Non-pigmented ciliary epithelial cell (primary cell): ENCODE measurements around the gene ABI1.
"Not testable (repeated sequence)": the region's sequence is repeated elsewhere in the genome, so short reads cannot be mapped to it uniquely, and the experiment has no call there.

Source experiments
- DNase-seq: peaks from one replicate; pipeline ENCODE4 v3.0.0-alpha.2; 2010; ENCODE audit warnings: low read depth

The ABI1 gene

DNA sequence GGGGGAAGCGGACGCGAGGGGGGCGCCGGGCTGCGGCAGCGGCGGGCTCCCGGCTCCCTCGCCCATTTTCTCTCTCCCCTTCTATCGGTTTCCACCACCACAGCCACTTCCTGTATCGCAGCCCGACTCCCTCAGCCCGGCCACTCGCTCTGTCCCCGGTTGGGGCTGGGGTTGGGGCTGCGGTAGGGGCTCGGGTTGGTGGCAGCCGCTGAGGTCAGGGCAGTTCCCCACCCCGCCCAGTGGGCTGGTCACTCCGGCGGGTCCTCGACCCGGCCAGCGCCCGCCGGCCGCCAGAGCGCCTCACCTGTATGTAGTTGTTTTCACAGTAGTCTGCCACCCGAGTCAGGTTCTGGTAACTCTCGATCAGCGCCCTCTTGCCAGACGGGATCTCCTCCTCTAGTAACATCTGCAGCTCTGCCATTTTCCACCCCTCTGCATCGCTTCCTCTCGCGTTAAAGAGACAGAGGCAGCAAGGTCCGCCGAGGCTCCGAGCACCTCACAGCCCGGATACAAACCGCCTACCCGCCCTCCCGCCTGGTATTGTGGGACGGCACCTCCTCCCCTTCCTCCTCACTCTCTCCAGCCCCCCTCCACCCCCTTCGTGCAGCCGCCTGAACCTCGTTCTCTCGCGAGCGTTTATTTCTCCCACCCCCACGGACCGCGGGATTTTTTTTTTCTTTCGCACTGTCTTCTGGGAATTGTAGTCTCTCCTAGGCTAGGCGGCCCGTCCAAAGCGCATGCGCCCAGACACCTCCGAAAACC is at the start of gene ABI1:
Gene ABI1 (minus strand): TSS at position 516 of the 762 bp plus-strand sequence. CDS start 95 bp downstream, at position 421.
- peak; percentile 93 for DNase-seq

DNA sequence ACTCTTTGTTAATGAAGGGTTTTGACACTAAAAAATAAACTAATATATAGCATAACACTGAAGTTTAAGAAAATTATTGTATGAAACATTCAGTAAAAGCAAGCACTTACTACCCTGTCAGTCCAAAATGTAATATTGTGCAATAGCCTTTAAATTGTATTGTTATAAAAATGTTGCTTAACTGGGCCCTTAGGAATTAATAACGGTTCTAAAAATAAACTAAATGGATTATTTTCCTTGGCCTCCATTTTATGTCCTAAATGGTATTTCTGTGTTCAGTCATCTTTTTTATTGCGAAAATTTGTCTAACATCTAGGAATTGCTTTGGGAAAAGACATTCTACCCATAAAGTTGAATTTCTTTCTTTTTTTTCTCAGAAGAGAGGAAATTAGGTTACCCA is 49.0 kb upstream of the ABI1 start:
- no peak for DNase-seq

DNA sequence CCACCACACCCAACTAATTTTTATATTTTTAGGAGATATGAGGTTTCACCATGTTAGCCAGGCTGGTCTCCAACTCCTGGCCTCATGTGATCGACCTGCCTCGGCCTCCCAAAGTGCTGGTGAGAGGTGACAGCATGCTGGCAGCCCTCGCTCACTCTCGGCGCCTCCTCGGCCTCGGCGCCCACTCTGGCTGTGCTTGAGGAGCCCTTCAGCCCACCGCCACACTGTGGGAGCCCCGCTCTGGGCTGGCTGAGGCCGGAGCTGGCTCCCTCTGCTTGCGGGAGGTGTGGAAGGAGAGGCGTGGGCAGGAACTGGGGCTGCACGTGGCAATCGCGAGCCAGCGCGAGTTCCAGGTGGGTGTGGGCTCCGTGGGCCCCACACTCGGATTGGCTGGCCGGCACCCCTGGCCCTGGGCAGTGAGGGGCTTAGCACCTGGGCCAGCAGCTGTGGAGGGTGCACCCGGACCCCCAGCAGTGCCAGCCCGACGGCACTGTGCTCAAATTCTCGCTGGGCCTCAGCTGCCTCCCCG is 44.6 kb upstream of the ABI1 start:
- DNase-seq = not testable (repeated sequence)

DNA sequence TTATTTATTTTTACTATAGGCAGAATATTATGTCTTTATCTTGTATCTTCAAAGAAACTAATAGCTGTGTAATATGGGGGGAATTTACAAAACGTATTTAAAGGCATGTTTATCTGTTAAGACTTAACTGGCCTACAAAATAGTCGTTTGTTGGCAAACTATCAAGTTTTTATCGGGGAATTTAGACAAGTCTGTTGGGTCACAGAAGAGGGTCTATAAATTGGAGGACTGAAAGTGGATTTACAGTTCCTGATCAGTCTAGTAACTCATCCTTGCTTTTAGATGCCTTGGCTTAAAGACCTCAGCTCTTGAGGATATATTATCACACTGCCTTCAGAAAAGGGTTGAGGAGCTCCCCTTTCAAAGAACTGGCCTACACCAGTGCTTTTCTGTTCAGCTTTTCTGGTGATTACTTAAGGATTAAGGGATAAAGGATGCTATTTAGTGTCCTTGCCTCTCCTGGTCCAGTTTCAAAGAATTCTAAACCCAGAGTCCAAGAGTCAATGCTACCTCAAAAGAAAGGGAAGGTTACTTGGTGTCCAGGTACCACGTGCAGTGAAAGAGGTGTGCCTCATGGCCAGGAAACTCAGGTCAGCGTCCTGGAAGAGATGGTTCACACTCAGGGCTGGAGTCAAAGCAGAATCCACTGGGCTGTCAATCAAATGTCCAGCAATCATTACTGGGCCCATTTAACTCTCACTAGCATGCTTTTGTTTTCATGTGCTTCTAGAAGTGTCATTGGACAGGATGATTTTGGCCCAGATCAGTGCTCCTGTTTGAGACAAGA is 42.9 kb upstream of the ABI1 start:
- DNase-seq = no peak

DNA sequence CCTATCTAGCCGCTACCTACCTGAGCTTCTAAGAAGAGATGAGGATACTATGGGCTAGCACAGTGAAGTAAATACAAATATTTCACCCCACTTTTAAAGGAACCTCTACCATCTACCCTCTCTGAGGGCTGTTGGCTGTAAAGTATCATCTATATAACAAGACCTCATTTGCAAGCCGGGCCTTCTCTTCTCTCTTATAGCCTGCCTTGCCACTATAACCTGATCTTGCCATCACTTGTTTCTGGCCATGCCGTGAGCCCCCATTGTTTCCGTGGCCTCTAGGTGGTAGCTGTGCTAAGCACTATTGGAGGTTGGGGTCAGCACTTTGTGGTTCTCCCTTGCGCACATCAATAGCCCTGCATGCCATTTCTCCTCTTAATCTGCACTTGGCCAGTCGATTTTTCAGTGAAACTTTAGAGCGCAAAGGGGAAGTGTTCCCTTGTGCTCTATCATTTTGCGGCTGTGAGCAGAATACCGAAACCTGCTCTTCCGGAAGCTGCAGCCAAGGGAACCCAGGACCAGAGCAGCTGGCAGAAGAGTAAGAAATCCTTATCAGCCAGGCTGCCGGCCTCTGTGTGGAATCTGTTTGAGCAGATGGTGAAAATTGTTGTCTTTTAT is 31.7 kb upstream of the ABI1 start:
- DNase-seq = not testable (repeated sequence)

DNA sequence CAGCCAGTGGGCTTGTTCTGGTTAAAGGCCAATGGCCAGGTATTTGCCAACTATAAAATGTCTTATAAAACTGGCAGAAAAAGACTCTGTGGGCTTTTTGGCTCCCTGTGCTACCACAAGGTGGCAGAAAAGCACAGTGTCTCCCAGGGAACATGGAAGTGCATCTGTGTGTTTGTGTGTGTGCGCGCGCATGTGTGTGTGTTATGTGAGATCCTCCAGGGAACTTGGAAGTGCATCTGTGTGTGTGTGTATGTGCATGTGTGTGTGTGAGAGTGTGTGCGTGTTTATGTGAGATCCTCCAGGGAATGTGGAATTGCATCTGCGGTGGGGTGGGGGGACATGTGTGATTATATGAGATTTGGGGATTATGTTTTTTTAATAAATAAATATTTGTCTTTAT is 30.2 kb upstream of the ABI1 start:
- peak; percentile 34 for DNase-seq

DNA sequence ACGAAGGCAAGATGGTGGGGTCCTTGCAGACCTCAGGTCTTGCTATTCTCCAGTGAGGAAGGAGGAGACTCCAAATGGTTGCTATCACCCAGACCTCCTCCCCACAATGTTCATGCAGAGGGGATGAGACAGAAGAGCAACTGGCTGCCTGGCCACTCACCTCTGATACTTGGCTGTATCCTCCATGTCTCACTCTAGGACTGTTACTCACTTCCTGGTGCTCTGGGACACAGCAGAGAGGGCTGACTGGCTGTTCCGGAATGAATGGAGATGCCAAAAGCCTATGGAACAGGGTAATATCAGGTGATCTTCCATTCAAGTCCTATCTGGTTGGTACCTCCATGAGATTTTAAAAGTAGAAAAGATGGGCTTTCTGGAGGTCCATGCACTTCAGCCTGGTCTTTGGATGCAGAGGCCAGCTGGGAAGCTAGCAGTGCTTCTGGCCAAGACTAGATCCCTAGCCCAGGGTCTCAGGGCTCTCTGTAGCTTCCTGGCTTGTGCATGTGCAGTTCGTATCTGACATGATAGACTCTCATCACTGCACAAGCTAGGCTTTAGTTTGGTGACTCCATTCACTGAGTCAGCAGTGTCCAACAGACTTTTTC is 27.0 kb upstream of the ABI1 start:
- no peak for DNase-seq

DNA sequence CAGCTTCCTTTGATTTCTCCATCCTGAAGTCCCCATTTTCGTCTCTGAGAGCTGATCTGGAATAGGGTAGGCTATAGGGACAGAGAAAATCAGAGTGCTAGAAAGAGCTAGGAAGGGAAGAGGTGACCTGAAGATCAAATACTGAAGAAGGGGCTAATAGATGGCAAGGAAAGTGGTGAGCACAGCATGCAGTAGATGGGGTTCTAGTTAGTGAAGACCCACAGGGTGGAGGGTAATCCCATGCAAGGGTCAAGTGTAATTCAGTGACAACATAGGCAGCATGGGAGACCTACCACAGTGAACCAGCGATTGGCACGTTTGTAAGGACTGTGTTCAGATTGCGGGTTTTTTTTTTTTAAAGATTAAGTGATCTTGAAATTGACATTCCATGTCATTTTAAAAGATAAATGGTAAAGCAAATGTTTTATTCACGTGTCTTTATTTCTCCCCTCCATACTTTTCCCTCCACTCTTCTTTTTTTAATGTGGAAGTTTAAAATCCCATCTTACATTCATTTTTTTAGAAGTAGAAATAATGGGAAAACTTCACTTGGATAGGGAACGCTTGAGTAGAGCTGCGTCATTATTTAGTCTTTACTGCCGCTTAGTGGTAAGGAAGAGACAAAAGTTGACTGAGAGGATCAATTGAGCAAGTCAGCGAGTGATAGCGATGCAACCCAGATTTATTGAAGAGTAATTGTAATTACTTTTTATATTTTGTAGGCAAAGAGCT is 21.0 kb upstream of the ABI1 start:
- no peak for DNase-seq

DNA sequence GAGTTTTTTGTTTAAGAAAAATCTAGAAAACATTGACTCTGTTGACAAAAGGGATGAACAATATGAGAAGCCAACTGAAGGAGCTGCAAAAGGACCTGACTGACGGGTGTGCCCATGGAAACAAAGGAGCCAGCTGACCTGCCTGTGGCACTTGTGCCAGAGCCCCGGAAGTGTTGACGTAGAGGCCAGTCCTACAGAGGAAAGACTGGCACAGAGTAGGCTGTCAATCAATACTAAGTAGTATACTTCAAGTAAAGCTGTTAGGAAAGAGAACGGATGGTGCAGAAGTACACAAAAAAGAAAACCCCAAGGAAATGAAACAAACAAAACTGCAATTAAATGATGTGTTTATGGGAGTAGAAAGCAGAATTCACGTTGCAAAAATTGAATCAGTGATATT is 19.0 kb upstream of the ABI1 start:
- DNase-seq = no peak

DNA sequence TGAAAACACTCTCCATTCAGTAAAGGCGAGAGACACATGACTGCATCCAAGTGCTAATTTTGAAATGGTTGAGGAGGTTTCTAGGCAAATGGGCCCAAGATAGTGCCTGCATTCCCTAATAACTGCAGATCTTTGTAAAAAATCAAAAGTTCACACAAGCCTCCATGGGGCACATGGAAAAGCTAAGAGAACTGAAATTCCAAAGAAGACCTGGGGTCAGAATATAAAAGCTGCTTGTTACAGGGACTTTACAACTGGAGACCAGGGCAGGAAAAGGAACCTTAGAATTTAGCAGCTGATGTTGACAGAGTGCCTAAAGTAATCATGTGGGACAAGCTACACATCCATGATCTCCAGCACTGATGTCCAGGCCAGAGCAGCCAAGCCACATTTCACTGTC is 10.0 kb upstream of the ABI1 start:
- no peak for DNase-seq

DNA sequence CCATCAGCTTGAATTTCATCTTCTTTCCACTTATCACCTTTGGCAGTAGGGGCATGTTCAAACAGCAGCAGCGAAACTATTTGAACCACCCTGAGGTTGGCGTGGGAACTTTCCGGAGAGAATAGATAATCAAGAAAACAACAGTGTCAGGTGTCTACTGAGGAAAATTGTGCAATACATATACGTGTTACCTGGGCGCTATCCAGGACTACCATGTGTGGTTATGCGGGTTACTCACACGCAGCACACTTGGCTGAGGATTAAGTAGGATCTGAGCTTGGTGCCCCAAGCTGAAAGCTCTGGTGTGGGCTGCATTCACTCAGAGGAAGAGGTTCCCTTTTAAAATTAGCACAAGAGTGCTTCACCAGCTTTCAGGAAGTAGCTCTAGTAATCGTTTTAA is 8.8 kb upstream of the ABI1 start:
- no peak for DNase-seq

DNA sequence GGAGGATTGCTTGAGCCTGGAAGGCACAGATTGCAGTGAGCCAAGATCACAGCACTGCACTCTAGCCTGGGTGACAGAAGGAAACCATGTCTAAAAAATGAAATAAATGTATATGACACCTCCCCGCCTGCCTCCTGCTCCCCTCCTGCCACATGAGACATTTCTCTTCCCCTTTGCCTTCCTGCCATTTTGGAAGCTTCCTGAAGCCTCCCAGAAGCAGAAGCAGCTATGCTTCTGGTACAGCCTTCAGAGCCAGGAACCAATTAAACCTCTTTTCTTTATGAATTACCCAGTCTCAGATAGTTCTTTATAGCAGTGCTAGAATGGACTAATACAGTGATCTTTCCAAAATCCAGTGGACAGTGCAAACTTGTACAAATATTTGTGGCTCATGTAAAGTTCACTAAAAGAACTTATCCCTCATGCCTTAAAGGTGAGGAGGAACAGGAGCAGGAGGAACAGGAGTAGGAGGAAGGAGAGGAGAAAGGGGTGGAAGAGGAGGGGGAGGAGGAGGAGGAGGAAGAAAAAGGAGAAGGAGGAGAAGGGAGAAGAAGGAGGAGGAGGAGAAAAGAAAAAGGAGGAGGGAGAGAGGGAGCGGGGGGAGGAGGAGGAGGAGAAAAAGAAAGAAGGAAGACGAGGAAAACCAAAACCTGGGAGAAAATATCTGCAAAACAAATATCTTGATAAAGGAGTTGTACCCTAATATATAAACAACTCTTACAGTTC is 2.8 kb upstream of the ABI1 start:
- no peak for DNase-seq

DNA sequence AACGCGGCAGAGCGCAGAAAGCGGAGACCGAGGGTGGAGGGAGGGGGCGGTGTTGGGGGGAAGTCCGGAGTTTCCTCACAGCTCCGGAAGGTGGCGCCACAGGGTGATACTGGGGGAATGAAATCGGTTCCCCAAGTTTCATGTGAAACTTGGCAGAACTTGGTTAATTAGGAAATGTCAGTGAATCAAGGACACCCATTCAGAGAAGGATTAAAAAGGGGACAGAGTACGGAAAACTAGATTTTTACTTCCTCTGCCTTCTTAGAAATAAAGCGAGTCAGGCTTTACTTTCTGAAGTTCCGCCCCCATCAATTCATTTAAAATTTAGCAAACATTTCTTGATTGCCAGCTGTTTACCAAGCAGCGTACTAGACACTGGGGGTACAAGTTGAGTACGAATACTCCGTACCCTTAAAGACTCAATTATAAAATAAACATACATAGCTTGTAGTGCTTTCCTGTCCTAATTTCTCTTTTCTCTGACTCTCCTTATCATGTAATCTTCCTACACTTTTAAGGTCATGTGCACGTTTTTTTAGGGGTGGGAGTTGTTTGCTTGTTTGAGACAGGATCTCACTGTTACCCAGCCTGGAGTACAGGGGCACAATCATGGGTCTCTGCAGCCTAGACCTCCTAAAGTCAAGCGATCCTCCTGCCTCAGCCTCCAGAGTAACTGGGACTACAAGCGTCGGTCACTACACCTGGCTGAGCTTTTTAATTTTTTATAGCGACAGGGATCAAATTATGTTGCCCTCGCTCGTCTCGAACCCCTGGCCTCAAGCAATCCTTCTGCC is 644 bp upstream of the ABI1 start:
- DNase-seq = no peak

DNA sequence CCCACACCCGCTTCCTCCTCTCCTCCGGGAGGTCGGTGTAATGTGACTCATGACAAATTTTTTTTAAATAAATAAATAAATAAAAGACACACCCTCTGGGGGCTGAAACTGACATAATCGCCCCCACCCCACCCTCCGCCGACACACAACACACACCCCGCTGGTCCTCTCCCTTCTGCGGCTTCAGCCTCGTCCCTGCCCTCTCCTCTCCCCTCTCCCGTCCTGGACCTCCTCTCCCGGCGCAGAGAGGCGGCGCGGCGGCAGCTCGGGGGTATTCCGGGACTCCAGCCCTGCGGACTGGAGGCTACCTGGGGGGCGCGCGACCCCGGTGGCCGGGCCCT is 686 bp downstream of the ABI1 start:
- peak; percentile 34 for DNase-seq

DNA sequence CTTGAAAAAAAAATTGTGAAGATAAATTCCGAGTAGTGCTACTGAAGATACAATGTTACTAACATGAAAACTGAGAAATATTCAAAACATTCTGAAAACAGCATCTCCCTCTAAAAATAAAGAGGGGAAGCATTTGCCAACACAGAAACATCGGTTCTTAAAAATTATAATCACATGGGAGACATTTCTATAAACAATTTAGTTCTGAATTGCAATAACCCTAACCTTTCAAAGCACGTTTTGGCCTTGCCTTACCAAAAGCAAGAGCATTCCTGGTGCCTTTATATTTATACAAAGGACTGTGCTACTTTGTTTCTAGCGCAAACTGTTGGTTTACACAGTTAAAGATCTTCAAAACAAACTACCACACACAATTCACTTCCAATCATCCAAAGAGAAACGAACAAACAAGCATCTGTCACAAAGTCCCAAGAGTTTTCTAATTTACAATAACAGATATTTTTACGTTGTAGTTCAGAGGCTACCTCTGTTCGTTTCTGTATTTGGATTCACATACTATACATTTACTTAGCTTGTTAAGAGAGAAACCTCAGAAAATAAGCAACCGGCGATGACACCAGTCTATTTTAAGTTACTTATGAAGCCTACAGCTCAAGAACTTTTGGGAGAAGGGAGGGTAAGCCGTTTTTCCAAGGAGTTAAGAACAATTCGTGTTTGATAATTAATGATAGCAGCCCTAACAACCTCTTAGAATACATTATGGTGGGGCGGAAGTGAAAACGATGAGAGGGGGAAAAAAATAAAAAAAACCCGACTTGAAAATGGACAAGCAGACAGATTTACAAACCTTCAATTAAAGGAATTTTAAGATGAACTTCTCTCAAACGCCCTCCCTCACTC is 1.3 kb downstream of the ABI1 start:
- no peak for DNase-seq

DNA sequence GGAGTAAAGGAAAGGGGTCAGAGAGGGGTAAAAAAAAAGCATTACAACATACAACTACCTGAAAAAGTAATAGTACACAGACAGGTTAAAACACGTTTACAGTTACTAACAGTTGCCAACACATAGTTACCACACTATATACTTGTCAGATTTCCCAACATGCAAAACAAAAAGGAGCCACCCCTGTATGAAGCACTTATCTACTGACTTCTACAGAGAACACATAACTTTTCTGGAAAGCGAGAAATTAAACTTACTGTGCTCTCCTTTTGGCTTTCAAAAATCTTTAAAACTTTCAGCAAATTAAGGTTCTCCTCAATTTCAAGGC is 2.1 kb downstream of the ABI1 start:
- no peak for DNase-seq

DNA sequence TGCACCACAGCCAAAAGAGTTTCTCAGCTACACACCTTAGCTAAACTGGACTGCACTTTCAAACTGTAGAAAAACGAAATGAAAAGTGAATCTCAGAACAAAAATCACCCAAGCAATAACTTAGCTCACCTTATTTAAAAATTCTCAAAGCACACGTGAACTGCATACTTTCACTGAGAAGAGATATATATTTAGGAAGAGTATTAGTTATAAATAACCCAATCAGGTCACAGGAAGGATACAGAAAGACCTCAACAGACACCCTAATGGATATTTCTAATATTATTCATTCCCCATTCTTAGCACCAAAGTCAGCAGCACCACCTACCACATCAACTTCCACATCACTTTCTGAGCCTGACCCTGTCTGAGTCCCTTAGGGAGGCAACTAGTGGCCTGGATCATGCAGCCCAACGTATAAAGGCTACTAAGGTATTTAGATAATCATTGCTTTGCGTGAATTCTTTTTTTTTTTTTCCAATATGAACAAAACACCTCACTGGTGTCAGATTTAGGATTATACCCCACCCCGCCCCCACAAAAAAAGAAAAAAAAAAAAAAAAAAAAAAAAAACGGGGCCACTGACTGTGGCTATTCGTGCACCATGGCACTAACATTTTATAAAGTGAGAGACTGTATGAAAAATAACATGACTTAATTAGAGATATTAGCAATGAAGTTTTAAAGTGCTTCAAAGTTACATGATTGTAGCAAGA is 2.6 kb downstream of the ABI1 start:
- no peak for DNase-seq

DNA sequence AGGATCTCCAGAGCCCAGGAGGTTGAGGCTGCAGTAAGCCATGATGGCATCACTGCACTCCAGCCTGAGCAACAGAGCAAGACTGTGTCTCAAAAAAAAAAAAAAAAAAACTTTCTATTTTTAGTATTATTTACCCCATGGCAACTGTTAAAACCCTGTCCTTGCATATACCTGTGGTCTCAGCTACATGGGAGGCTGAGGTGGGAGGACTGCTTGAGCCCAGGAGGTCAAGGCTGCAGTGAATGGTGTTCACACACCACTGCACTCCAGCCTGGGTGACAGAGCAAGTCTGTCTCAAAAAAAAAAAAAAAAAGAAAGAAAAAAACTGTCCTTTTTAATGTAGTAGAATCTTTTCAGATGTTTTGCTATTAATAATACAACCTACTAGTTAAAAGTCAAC is 3.2 kb downstream of the ABI1 start:
- DNase-seq = not testable (repeated sequence)

DNA sequence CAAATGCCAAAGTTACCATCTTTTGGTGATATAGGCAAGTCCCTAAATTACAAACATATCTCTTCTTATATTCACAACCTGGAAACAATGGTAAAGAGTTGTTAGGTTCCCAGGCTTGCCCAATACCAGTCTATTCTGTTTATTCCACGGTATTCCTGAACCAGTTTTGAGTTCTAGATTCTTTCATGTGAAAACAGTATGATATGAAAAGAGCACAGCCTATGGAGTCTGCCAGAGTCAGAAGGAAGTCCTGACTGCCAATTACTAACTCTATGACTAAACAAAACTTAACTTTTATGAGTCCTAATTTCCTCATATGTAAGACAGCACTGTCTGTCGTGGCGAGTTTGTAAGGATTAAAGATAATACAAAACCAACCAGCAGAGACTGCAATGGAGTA is 5.6 kb downstream of the ABI1 start:
- DNase-seq = no peak
